GM10266 (cell line): ENCODE results near the gene GATAD2A.

Source experiments
- DNase-seq: peaks from one replicate; pipeline ENCODE4 v3.0.0; 2012; ENCODE audit errors: extremely low spot score
- CTCF ChIP-seq: IDR thresholded peaks from 2 replicates; pipeline ENCODE4 v1.5.1; 2012; ENCODE audit warnings: mild to moderate bottlenecking, low read depth; ENCODE audit not compliant: control insufficient read depth, insufficient read depth; ENCODE audit errors: missing control alignments

GATAD2A gene

GRCh38 chr19:19525611-19526380 lies 120.3 kb downstream of the GATAD2A start:
- DNase-seq, result no peak
- no peak for TF ChIP-seq CTCF

GRCh38 chr19:19526581-19527370 lies 121.3 kb downstream of the GATAD2A start:
- TF ChIP-seq CTCF, result no peak
- peak; percentile 82 for DNase-seq

- no peak for DNase-seq
- no peak for TF ChIP-seq CTCF
Observed at GRCh38 chr19:19527371-19527656, 121.8 kb downstream of the GATAD2A start.

GRCh38 chr19:19527674-19528625 lies 122.5 kb downstream of the GATAD2A start:
- no peak for DNase-seq
- no peak for TF ChIP-seq CTCF

- no peak for TF ChIP-seq CTCF
- no peak for DNase-seq
Observed at GRCh38 chr19:19528721-19529490, 123.4 kb downstream of the GATAD2A start, which contains the start of gene YJEFN3. Gene YJEFN3, plus strand, starts transcription at chr19:19528911. Its CDS starts 22 bp downstream, at chr19:19528933.

GRCh38 chr19:19529783-19530422 lies 124.4 kb downstream of the GATAD2A start:
- DNase-seq, result no peak
- no peak for TF ChIP-seq CTCF
